ENCODE results near the gene CCDC134.

Gene CCDC134

DNA sequence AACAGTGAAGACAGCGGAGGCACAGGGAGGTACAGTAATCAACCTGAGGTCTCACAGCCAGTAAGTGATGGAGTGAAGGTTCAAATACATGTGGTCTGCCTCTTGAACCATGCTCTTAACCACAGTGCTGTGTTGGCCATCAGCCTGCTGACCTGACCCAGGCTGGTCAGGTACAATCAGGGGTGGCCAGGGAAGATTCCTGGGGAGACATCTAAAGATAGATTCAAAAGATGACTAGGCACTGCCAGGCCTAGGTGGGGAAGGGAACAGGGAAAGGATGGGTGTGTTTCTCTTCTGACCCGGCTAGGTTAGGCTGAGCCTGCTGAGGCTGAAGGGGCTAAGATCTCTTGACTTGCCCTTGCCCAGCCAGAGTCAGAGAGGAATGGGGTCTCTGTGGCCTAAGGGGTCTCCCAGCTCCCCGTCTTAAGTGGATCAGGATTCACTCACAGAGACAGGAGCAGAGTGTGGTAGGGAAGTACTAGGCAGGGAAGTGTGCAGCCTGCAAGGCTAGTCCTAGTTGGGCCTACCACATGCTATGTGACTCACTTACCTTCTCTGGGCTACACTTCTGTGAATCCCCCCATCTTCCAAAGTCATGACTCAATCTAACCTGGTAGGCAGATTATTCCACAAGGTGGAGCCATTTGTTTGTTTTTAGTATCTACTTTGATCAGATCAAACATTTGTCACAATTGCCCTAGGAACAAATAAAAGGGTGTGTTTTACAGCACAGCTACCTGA lies 22.0 kb downstream of the CCDC134 start:
- no peak overlapping the region for H3K4me3 ChIP-seq (ENCODE audit: low read depth, low read length)
- TF ChIP-seq, protein P1, sequence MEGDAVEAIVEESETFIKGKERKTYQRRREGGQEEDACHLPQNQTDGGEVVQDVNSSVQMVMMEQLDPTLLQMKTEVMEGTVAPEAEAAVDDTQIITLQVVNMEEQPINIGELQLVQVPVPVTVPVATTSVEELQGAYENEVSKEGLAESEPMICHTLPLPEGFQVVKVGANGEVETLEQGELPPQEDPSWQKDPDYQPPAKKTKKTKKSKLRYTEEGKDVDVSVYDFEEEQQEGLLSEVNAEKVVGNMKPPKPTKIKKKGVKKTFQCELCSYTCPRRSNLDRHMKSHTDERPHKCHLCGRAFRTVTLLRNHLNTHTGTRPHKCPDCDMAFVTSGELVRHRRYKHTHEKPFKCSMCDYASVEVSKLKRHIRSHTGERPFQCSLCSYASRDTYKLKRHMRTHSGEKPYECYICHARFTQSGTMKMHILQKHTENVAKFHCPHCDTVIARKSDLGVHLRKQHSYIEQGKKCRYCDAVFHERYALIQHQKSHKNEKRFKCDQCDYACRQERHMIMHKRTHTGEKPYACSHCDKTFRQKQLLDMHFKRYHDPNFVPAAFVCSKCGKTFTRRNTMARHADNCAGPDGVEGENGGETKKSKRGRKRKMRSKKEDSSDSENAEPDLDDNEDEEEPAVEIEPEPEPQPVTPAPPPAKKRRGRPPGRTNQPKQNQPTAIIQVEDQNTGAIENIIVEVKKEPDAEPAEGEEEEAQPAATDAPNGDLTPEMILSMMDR (IDR thresholded peaks at IDR 0.05; ENCODE audit: borderline replicate concordance, insufficient read depth, low read depth, low read length): peak; percentile 28; the same call in 1 of the 2 replicates

DNA sequence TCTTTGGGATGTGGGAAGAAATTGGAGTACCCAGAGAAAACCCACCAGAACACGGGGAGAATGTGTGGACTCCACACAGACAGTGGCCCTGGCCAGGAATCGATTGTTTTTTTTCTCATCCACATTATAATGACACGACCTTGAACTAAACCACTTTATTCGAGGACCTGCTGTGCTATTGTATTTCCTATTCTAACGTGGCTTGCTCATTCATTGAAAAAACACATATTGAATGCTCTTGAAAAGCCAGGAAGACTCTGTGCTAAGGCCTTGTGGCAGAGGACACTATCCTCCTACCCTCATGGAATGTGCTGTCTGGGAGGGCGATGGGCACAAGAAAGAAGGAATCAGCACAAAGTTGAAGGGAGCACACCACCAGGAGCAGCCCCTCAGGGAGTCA lies 23.3 kb downstream of the CCDC134 start:
- TF ChIP-seq, protein P1 (IDR thresholded peaks at IDR 0.05; ENCODE audit: borderline replicate concordance, insufficient read depth, low read depth, low read length): no peak
- H3K4me3 ChIP-seq (ENCODE audit: low read depth, low read length): no peak overlapping the region

DNA sequence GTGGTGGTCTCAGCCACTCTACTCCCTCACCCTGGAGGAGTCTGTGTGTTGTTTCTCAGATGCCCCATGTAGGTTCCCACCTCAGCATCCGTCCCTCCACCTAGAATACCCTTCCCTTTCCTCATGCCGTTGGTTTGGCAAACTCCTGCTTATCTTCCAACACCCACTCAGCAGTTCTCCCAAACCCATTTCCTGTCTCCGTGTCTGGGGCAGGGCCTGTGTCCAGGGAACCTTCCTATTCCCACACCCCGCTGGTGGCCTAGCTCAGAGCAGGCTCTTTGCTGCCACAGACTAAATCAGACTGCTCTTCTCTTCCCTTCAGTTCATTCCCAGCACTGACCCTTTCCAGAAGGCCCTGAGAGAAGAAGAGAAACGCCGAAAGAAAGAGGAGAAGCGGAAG lies 24.9 kb downstream of the CCDC134 start:
- no peak overlapping the region for H3K4me3 ChIP-seq (ENCODE audit: low read depth, low read length)
- TF ChIP-seq, protein P1 (IDR thresholded peaks at IDR 0.05; ENCODE audit: borderline replicate concordance, insufficient read depth, low read depth, low read length): no peak

DNA sequence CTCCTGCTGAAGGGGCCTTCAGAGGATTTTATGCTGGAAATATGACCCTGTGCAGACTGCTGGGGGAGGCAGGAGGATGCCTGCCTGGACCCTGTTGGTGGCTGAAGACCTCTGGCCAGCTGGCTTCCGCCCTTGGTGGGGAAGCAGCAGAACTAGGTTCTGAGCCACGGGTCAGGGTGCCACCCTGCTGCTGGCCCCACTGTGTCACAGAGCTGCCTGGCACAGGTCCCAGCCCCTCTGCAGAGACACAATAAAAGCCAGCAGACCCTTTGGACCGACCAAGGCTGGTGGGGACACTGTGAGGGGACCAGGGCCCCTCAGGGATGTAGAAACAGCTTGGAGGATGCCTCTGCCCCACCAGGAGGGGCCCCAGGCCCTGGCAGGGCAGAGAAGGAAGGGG lies 25.5 kb downstream of the CCDC134 start:
- TF ChIP-seq, protein P1 (IDR thresholded peaks at IDR 0.05; ENCODE audit: borderline replicate concordance, insufficient read depth, low read depth, low read length): no peak

DNA sequence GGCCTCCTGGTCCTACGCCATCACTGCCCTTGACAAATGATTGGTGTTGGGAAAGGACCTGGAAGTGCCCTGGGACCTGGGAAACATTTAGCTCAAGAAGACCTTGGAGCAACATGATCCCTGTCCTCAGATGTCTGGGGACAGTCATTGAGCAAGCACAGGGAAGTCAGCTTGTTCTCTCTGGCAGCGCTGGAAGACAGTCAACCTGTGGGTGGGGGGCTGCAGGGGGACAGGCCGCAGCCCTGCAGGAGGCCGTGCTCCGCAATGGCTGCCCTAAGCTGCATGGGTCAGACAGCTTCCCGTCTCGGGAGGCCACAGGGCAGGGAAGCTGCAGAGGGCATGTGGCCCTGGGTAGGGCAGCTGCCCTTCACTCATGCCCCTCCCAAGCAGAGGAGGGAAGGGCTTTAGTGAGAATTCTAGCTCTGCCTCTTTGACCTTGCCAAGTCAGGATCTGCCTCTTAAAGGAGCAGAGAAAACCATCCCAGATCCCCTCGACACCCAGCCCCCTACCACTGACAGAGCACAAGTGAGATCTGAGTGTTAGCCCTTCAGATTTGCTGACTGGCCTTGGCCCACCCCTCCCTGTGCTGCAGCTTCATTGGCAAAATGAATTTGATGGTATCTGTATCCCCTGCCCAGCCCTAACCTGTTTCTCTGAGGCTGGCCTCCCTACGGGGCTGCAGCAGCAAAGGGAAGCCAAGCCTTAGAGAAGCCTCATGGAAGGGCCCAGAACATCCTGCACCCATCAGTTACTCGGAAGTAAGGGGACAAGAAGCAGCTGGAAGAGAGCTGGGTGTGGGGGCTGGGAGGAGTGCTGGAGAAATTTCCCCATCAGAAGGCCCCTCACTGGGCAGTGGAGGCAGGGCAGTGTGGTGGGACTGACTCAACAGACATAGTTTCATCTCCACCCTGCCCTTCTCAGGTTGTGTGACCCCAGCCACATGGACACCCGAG lies 26.2 kb downstream of the CCDC134 start:
- H3K4me3 ChIP-seq (ENCODE audit: low read depth, low read length): no peak overlapping the region
- TF ChIP-seq, protein P1 (IDR thresholded peaks at IDR 0.05; ENCODE audit: borderline replicate concordance, insufficient read depth, low read depth, low read length): no peak

More for the DNA sequence above, 25.5 kb downstream of the CCDC134 start:
- no peak overlapping the region for H3K4me3 ChIP-seq (ENCODE audit: low read depth, low read length)

DNA sequence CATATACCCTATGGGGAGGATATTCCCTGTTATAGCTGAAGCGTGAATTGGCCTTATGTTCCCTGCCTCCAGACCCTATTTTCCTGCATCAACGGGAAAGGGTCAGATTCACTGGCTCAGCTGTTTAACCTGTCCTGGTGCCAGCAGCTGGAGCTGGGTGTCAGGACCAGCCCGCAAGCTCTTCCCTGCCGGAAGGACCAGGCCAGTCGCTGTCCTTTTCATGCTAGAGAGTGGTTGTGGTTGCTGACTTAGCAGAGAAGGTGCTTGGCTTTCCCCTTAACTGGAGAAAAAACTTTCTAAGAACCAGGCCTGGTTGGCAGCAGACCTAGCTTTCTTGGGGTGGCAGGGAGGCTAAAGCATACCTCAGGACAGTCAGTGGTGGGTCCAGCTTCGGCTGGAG lies 27.2 kb downstream of the CCDC134 start:
- no peak overlapping the region for H3K4me3 ChIP-seq (ENCODE audit: low read depth, low read length)
- TF ChIP-seq, protein P1 (IDR thresholded peaks at IDR 0.05; ENCODE audit: borderline replicate concordance, insufficient read depth, low read depth, low read length): no peak

Measured in GM12875 (cell line).